HEK293T (cell line): Measurements from ENCODE around the gene DNAAF3.
A peak's percentile ranks its signal among the peaks of the same experiment; 100 is the strongest.
"Not testable (repeated sequence)": the region's sequence is repeated elsewhere in the genome, so short reads cannot be mapped to it uniquely, and the experiment has no call there.

ENCODE experiments used
- CTCF ChIA-PET: fragments of 350-600 bp; formaldehyde crosslinking; extraction: SDS; loops from one replicate; lab custom pipeline; 2021; ENCODE audit warnings: antibody characterized with exemption, inconsistent platforms; lab: Yijun Ruan, JAX
- POLR2A ChIA-PET: fragments of 350-600 bp; formaldehyde crosslinking; extraction: SDS; loops from one replicate; lab custom pipeline; 2020; ENCODE audit warnings: antibody characterized with exemption, inconsistent platforms; lab: Yijun Ruan, JAX
- DNase-seq: peaks from one replicate; pipeline ENCODE4 v3.0.0; 2012; ENCODE audit warnings: mixed read lengths; ENCODE audit errors: extremely low spot score
- ARNT ChIP-seq: fragments of 450-650 bp; IDR thresholded peaks from 2 replicates; pipeline ENCODE4 v1.6.1; 2017; ENCODE audit warnings: mild to moderate bottlenecking
- BHLHE40 ChIP-seq: fragments of 450-650 bp; IDR thresholded peaks from 2 replicates; pipeline ENCODE4 v1.6.1; 2016; ENCODE audit warnings: mild to moderate bottlenecking, moderate library complexity, borderline replicate concordance
- CTBP1 ChIP-seq: fragments of 450-650 bp; IDR thresholded peaks from 2 replicates; pipeline ENCODE4 v1.6.1; 2016; ENCODE audit warnings: borderline replicate concordance
- ELF4 ChIP-seq: fragments of 450-650 bp; IDR thresholded peaks from 2 replicates; pipeline ENCODE4 v1.6.1; 2017; ENCODE audit warnings: antibody characterized with exemption
- FOXA1 ChIP-seq: fragments of 450-650 bp; IDR thresholded peaks from 2 replicates; pipeline ENCODE4 v1.6.1; 2016; ENCODE audit warnings: mild to moderate bottlenecking
- FOXK2 ChIP-seq: fragments of 450-650 bp; IDR thresholded peaks from 2 replicates; pipeline ENCODE4 v1.6.1; 2016; ENCODE audit warnings: mild to moderate bottlenecking
- FOXM1 ChIP-seq: fragments of 450-650 bp; IDR thresholded peaks from 2 replicates; pipeline ENCODE4 v1.6.1; 2017; ENCODE audit warnings: mild to moderate bottlenecking, borderline replicate concordance
- HDGF ChIP-seq: fragments of 450-650 bp; IDR thresholded peaks from 2 replicates; pipeline ENCODE4 v1.6.1; 2017; ENCODE audit warnings: antibody characterized with exemption, borderline replicate concordance
- L3MBTL2 ChIP-seq: fragments of 450-650 bp; conservative IDR thresholded peaks from 2 replicates; pipeline ENCODE4 v1.6.1; 2016; ENCODE audit warnings: mild to moderate bottlenecking
- LEF1 ChIP-seq: fragments of 450-650 bp; IDR thresholded peaks from 2 replicates; pipeline ENCODE4 v1.6.1; 2017; ENCODE audit warnings: mild to moderate bottlenecking, borderline replicate concordance
- NFRKB ChIP-seq: fragments of 450-650 bp; IDR thresholded peaks from 2 replicates; pipeline ENCODE4 v1.6.1; 2016; ENCODE audit warnings: mild to moderate bottlenecking, moderate library complexity
- SP1 ChIP-seq: fragments of 450-650 bp; IDR thresholded peaks from 2 replicates; pipeline ENCODE4 v1.6.1; 2017
- SUZ12 ChIP-seq: fragments of 450-650 bp; IDR thresholded peaks from 2 replicates; pipeline ENCODE4 v1.6.1; 2016; ENCODE audit warnings: mild to moderate bottlenecking
- TARDBP ChIP-seq: fragments of 450-650 bp; IDR thresholded peaks from 2 replicates; pipeline ENCODE4 v1.6.1; 2016
- ZNF384 ChIP-seq: fragments of 450-650 bp; IDR thresholded peaks from 2 replicates; pipeline ENCODE4 v1.6.1; 2016
- TF ChIP-seq, protein P1 (sequence below): fragments of 450-650 bp; IDR thresholded peaks from 2 replicates; pipeline ENCODE4 v1.6.1; 2016

The DNAAF3 gene

DNA sequence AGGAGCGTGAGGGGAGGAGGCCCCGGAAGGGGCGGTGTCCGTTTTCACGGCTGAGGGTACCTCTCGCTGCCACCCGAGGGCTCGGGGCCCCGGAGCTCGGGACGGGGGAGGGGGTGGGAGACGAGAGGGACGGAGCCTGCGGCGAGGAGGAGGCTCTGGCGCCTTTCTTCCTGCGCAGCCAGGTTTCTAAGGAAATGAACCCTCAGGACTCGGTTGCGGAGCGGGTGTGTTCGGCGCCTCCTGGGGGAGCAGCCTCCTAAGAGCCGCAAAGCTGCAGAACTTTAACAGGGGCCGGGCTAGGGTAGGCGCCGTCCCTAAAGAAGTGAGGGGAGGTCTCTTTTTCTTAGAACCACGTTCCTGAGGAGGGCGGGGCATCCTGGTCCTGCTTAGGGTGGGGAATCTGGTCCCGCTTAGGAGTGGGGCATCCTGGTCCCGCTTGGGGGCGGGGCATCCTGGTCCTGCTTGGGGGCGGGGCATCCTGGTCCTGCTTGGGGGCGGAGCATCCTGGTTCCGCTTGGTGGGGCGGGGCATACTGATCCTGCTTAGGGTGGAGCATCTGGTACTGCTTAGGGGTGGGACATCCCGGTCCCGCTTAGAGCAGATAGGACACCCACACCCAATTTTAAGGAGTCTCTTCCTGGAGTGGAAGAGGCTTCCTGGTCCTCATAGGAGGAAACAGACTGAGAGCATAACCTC is 7.4 kb upstream of the DNAAF3 start:
- TF ChIP-seq ARNT = no peak
- TF ChIP-seq TARDBP = no peak
- no peak for TF ChIP-seq L3MBTL2
- ChIA-PET POLR2A (interaction anchor here (0.6 to 2.2 kb wide), 7 partner anchors 13 to 106 kb away, joined by 3 to 8 read pairs (median 3); partner anchors contain the start of genes HSPBP1 and PPP6R1), CTCF (interaction anchor here (1.7 kb wide), 1 partner anchor 14 kb away, joined by 5 read pairs; no protein-coding TSS in a partner anchor)
- peak; percentile 83 for DNase-seq

DNA sequence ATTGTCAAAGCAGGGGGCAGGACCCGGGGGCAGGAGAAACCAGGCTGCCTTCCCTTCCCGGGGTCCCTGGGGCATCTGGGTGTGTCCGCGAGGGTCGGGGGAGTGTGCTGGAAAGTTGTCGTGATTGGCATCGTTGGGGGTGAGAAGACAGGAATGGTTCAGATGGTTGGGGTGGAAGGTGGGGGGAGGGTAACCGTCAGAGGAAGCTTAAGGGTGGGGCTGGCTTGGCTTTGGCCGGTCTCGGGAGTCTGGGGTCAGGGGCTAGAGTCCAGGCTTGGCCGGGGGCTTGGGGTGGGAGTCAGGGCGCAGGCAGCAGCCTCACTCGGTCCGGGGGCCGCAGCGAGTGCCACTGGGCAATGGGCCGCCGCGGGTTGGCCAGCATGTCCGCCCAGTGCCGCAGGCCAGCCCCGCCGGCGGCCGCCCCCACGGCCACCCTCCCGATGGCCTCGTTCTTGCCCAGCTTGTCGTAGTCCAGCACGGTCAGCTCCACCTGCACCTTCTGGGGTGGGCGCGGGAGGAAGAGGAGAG is 6.8 kb upstream of the DNAAF3 start:
- DNase-seq = no peak
- ChIA-PET POLR2A (interaction anchor here (0.8 to 1.6 kb wide), 4 partner anchors 13 to 86 kb away, joined by 3 to 8 read pairs (median 3); partner anchors contain the start of gene PPP6R1), CTCF (no interaction called here)
- TF ChIP-seq NFRKB (no peak), BHLHE40 (no peak), FOXM1 (no peak), TARDBP (no peak), ELF4 (no peak), SUZ12 (no peak), FOXA1 (no peak), SP1 (no peak)

DNA sequence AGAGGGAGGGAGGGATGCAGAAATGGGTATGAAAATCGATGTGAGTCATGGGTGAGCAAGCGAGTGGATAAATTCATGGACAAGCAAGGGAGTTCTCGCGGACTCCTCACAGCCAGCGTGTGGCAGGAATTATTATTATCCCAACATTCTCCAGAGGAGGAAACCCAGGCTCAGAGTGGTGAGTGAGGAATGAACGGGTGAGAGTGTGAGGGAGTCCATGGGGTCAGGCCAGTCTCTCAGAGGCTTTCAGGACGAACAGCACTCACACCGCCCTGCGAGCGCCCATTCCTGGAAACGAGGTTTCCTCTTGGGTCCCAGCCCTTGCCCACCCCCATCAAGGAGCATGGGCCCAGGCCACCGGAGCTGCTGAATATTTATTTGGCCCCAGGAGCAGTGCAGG is 6.3 kb upstream of the DNAAF3 start:
- CTCF ChIA-PET = no interaction called here
- no peak for DNase-seq
- TF ChIP-seq SUZ12 = no peak
- TF ChIP-seq ELF4 = no peak
- TF ChIP-seq BHLHE40 = no peak
- TF ChIP-seq HDGF = no peak
- TF ChIP-seq FOXA1 = no peak
- TF ChIP-seq, protein P1, sequence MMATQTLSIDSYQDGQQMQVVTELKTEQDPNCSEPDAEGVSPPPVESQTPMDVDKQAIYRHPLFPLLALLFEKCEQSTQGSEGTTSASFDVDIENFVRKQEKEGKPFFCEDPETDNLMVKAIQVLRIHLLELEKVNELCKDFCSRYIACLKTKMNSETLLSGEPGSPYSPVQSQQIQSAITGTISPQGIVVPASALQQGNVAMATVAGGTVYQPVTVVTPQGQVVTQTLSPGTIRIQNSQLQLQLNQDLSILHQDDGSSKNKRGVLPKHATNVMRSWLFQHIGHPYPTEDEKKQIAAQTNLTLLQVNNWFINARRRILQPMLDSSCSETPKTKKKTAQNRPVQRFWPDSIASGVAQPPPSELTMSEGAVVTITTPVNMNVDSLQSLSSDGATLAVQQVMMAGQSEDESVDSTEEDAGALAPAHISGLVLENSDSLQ = no peak
- TF ChIP-seq SP1 = no peak
- no peak for TF ChIP-seq CTBP1
- no peak for TF ChIP-seq L3MBTL2
- no peak for TF ChIP-seq LEF1
- no peak for TF ChIP-seq FOXK2
- no peak for TF ChIP-seq FOXM1
- TF ChIP-seq ARNT = no peak
- no peak for TF ChIP-seq NFRKB
- TF ChIP-seq ZNF384 = no peak
- TF ChIP-seq TARDBP = no peak
- POLR2A ChIA-PET = interaction anchor here (0.8 kb wide), 1 partner anchor 12 kb away, joined by 3 read pairs; no protein-coding TSS in a partner anchor

DNA sequence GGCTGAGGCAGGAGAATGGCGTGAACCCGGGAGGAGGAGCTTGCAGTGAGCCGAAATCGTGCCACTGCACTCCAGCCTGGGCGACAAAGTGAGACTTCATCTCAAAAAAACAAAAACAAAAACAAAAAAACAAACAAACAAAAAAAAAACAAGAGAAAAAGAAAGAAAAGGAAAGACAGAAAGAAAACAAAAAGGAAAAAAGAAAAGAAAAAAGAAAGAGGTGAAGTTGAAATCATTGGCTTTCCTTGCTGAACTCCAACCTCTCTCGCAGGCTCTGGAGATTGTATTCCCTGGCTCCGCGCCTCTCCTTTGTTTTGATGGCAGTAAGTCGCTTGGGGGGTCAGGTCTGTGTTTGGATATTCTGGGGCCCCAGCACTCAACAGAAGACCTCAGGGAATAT is 5.9 kb upstream of the DNAAF3 start:
- POLR2A ChIA-PET, CTCF ChIA-PET, DNase-seq: not testable (repeated sequence)

DNA sequence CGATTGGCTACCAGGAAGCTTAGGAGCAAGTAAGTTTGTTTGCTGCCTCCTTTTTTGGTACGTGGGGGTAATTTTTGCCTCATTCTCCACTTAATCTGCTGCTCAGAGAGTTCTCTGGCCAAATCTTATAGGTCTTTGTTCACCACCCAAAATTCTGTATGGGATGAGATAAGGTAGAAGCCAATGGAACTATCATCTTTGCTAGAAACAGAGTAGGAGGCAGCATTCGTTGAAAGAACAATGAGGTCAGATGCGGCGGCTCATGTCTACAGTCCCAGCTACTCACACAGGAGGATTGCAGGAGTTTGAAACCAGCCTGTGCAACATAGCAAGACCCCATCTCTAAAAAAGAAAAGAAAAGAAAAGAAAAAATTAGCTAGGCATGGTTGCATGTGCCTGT is 5.0 kb upstream of the DNAAF3 start:
- no peak for DNase-seq
- ChIA-PET CTCF (no interaction called here), POLR2A (interaction anchor here (0.7 kb wide), 1 partner anchor 110 kb away, joined by 3 read pairs; no protein-coding TSS in a partner anchor)
- TF ChIP-seq FOXM1 (no peak), ZNF384 (no peak), ARNT (no peak), L3MBTL2 (no peak), SP1 (no peak), HDGF (no peak), BHLHE40 (no peak), LEF1 (no peak), NFRKB (no peak), FOXA1 (no peak), TARDBP (no peak), CTBP1 (no peak), SUZ12 (no peak), ELF4 (no peak), FOXK2 (no peak)
- TF ChIP-seq, protein P1 = no peak

DNA sequence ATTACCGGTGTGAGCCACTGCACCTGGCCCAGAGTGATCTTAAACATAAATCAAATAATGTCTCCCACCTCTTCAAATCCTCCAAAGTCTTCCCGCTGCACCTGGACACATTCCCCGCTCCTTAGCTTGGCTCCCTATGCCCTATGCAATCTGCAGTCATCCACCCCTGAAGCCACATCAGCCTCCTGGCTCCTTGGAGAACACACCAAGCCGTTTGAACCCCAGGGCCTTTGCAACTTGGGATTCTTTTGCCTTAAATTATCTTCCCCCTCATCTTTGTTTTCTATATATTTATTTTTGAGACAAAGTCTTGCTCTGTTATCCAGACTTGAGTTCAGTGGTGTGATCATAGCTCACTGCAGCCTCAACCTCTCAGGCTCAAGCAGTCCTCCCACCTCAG is 2.7 kb upstream of the DNAAF3 start:
- no peak for TF ChIP-seq ARNT
- TF ChIP-seq SP1 = no peak
- TF ChIP-seq NFRKB = no peak
- TF ChIP-seq FOXM1 = no peak
- TF ChIP-seq BHLHE40 = no peak
- no peak for TF ChIP-seq CTBP1
- no peak for TF ChIP-seq HDGF
- POLR2A ChIA-PET = no interaction called here
- CTCF ChIA-PET = no interaction called here
- no peak for DNase-seq

DNA sequence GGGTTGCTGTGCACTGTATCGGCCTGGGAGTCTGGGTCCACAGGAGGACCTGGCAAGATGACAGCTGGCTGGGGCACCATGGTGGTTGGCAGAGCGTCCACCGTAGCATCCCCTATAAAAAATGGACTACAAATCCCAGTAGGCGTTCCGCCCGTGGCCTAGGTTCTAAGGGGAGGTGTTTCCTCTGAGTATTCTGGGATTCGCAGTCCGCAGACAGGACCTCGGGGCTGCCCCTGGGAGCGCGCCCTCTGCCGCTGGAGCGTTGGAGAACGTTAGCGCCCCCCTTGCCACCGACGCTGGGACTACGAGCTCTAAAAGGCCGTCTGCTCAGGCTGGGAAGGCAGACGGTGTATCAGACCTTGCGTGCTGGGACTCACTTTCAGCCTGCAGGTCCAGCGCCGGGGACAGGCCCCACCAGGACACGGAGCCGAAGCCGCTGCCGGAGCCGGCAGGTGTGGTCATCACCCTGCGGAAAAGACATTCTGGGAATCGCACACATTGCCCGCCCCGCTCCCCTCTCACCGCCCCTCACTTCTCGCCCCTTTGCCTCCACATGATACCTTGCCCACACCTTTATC is 372 bp downstream of the DNAAF3 start:
- TF ChIP-seq, protein P1 = no peak
- no peak for TF ChIP-seq SP1
- no peak for TF ChIP-seq TARDBP
- TF ChIP-seq FOXK2 = no peak
- TF ChIP-seq ELF4 = no peak
- peak; percentile 21; the same call in 1 of the 2 replicates for TF ChIP-seq L3MBTL2
- no peak for TF ChIP-seq ZNF384
- no peak for TF ChIP-seq LEF1

More for the DNA sequence above, 372 bp downstream of the DNAAF3 start:
- ChIA-PET CTCF (interaction anchor here (0.7 to 1.8 kb wide), 4 partner anchors 9 to 294 kb away, joined by 3 to 10 read pairs (median 4); no protein-coding TSS in a partner anchor), POLR2A (interaction anchor here (0.8 to 1.9 kb wide), 3 partner anchors 19 to 224 kb away, joined by 3 to 4 read pairs (median 3); partner anchors contain the start of gene PPP6R1)
- DNase-seq = peak; percentile 76
